Left lobe of liver (tissue), 2 donors: Measurements from ENCODE around the gene PROCA1. TPM values are rescaled to one million over a fixed set of nuclear protein-coding genes. Genes with fewer than 3 reads are reported as not detected.
"Not testable (repeated sequence)": the region's sequence is repeated elsewhere in the genome, so short reads cannot be mapped to it uniquely, and the experiment has no call there.

Source experiments
- ATAC-seq: fragments of 200-7000 bp; cut with Tn5 transposase; one replicate; pipeline ENCODE4 v1.9.1; 2020; ENCODE audit warnings: mild to moderate bottlenecking, moderate library complexity
- DNase-seq: peaks from one replicate; pipeline ENCODE4 v3.0.0-alpha.2; 2020; ENCODE audit warnings: low spot score
- total RNA-seq: library from RNA; stranded (reverse); gene quantifications from one replicate; pipeline ENCODE4 v1.2.1, GENCODE V29; 2021
- donor health status: DM: no; HTN: no; CAD: no; lungs with moderate emphysema.
- donor health status: DM: no; HTN: yes; CAD: no.

PROCA1 gene
- total RNA-seq, 1 donor from 2014 or later: 0.73 TPM

DNA sequence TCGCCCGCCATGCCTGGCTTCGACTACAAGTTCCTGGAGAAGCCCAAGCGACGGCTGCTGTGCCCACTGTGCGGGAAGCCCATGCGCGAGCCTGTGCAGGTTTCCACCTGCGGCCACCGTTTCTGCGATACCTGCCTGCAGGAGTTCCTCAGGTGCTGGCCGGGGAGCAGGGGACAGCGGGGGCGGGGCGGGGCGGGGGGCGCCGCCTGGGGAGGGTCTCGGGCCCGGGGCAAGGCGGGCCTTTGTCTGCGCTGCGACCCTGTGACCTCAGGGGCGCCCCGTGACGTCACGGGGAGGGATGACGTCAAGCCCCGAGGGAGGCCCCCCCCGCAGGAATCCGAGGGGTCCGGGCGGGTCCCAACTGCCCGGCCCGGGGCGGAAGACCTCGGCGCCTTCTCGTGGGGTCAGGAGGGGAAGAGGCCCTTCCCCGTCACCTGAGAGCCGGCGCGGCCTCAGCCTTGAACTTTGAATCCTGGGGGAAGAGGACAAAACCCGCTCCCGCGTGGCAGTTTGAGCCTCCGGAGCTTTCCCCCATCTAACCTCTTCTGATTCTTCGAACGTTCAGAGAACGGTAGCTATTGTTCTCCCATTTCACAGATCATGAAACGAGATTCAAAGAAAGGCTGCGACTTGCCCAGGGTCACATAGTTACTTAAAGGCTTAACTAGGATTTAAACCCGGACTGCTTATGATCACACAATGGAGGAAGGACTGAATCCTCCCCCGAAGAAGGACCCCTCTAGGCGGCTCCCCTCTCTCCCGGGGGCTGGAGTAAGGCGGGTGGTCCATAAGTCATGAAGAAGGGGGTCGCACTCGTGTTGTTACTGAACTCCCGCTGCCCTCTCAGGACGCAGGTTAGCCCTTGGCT, 32.6 kb upstream of the PROCA1 start:
- ATAC-seq: peak; percentile 29
- peak; percentile 77 for DNase-seq

GRCh38 chr17:28743243-28744103, 31.8 kb upstream of the PROCA1 start, which contains the start of gene TRAF4:
Gene TRAF4, plus strand, starts transcription at chr17:28744011. Its CDS starts 102 bp downstream, at chr17:28744113.
- DNase-seq: peak; percentile 79
- ATAC-seq: peak; percentile 76

DNA sequence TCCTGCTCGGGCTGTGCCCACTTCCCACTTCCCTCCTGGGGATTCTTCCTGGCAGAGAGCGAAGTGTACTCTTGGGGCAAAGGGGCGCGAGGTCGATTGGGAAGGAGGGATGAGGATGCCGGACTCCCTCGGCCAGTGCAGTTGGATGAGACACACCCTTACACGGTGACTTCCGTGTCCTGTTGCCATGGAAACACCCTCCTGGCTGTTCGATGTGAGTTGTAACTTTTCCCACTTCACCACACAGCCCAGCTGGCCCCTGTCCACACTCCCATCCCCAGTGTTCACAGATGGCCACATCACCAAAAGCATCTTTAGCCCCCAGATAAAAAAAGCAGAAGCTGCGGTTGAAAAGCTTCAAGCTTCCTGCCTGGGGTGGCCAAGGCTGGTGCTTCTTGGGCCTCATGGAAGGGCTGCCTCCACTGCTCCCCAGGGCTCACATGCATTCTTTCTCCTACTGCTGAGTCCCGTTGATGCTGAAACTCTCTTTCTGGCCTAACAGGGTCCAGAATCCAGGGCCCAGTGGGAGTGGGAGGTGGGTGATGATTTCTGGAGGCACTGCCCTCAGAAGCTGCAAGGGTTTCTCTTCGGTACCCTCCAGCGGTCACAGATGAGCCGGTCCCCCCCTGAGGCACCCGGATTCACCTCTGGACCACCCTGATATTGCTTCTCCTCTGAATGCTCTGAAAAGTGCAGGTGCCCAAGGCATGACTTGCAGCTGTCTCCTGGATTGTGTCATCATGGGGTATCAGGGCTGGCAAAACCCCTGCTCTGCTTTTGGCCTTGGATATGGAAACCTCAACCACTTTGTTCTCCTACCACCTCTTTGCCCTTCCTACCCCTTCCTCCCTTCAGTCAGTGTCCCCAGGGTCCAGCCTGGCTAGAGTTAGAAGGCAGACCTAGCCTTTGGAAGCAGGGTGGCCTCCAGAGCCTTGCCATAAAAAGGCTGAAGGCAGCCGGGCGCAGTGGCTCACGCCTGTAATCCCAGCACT, 30.0 kb upstream of the PROCA1 start:
- no peak for ATAC-seq
- DNase-seq: no peak

DNA sequence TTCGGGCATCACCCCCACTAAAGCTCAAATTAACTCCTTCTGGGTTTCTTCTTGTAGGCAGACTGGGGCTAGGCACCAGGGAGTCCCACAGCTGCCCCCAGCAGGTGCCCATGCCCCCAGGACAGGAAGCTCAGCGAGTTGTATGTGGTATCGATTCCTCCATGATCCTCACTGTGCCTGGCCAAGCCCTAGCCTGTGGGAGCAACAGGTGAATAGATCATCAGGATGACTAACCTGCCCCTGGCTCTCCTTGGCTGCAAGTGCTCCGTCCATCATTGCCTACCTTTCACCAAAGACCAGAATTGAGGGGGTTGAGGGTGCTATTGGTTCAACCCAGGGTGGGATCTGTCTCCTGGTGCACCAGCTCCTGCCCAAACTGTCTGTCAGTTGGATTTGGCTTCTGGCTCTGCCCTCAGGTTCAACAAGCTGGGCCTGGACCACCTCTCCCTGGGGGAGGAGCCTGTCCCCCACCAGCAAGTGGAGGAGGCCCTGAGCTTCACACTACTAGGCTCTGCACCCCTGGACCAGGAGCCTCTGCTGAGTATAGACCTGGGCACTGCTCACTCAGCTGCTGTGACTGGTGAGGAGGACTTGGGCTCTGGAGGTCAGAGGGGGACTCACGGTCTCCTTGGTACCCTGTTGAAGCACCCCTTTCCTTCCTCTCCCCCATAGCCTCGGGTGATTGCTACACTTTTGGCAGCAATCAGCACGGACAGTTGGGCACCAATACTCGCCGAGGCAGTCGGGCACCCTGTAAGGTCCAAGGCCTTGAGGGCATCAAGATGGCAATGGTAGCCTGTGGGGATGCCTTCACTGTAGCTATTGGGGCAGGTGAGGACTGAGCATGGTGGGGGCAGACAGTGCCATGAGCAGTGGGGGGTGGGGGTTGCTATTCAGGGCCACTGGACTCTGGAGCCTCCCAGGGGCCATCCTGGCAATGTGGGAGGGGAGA, 29.0 kb upstream of the PROCA1 start:
- ATAC-seq (no peak), DNase-seq (no peak)

GRCh38 chr17:28738680-28739384, 27.1 kb upstream of the PROCA1 start:
- DNase-seq (no peak), ATAC-seq (no peak)

DNA sequence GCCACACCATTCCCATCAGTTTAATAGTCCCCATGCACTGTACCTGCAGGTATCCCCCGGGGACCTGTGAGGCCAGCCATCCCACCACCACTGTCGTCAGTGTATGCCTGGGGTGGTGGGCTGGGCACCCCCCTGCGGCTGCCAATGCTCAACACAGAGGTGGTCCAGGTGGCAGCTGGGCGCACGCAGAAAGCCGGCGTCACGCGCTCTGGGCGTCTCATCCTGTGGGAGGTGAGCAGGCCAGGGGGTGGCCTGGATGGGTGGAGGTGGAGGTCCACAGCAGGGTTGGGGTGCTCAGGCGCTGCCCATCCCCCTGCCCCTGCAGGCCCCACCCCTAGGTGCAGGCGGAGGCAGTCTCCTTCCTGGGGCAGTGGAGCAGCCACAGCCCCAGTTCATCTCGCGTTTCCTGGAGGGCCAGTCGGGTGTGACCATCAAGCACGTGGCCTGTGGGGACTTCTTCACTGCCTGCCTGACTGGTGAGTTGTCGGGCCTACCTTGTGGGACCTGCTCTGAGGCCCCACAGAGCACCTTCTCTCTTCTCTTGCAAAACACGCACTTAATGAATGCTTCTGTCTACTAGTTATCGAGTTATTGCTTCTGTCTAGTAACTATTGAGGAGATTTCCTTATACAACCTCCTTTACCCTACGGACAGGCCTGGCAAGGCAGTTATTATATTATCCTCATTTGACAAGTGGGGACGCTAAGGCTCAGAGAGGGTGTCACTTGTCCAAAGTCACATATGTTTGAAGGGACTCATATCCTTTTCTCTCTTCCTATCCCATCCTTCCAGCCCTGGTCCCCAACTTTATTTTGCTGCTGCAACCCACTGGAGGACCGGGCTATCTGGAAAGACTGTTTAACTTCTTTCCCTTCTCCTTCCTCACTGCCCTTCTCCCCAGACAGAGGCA, 26.3 kb upstream of the PROCA1 start:
- DNase-seq (no peak), ATAC-seq (no peak)

GRCh38 chr17:28737316-28737715, 25.6 kb upstream of the PROCA1 start:
- no peak for ATAC-seq
- no peak for DNase-seq

GRCh38 chr17:28735913-28736769, 24.5 kb upstream of the PROCA1 start:
- not testable (repeated sequence) for ATAC-seq, DNase-seq

DNA sequence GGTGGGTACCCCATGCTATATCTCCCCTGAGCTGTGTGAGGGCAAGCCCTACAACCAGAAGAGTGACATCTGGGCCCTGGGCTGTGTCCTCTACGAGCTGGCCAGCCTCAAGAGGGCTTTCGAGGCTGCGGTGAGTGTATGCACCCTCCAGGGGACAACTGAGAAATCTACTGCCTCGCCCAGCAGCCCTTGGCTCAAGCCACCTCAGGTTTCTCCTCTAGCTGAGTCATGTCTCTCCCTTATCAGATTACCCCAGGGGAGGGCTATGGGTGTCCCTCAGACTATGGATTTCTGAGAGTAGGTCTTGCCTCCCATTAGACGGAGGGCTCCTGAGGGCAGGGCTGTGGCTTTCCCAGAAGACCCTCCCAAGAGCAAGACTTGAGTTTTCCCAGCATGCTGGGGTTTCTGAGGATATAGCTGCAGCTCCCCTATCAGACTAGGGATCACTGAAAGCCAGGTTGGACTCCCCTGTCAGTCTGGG, 23.6 kb upstream of the PROCA1 start:
- DNase-seq (no peak), ATAC-seq (no peak)

GRCh38 chr17:28734712-28735241, 23.1 kb upstream of the PROCA1 start:
- no peak for ATAC-seq
- no peak for DNase-seq

- DNase-seq (no peak), ATAC-seq (no peak)
Measured at GRCh38 chr17:28733346-28733745, 21.7 kb upstream of the PROCA1 start.

GRCh38 chr17:28729950-28730330, 18.3 kb upstream of the PROCA1 start:
- DNase-seq: no peak

GRCh38 chr17:28728364-28729200, 16.9 kb upstream of the PROCA1 start, which contains the start of gene NEK8:
Gene NEK8, plus strand, starts transcription at chr17:28728788. Its CDS starts 26 bp downstream, at chr17:28728814.
- ATAC-seq: peak; percentile 70

More at GRCh38 chr17:28729950-28730330, 18.3 kb upstream of the PROCA1 start:
- ATAC-seq: no peak

DNA sequence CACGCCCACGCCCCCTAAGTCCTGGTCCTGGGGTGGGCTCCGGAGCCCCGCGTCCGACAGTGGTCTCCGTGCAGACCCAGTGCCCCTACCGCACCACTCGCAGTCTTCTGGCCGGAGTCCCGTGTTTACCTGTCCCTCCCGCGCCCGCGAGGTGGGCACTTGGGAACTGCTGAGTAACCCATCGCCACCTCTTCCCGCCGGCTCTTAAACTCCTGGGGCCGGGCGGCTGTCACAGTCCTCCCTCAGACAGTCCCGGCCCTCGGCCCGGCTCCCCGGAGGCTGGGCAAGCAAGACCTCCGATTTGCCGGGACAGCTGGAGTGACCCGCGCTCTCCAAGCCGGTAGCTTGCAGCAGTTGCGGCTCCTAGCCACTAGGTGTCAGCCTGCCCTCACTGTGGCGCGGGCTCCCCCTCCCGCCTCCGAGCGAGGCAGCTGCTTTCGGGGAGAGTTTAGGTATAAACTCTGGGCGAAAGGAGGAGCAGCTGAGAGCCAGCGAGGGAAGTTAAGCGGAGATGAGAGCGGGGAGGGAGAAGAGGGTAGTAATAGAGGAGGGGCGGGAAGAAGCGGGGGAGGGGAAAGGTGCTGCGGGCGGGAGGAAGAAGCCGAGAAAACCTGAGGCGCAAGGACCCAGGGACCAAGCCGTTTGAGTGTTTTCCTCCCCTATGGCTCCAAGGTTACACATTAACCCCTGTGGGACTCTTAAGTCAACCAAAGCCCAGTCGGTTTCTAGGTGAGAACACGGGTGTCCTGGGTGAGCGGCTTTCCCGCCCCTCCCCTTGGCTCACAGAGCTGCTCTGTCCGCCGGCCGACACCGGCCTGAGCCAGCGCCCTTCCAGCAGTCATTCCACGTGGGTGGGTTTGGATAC, 15.2 kb upstream of the PROCA1 start:
- ATAC-seq: peak; percentile 79

More at GRCh38 chr17:28728364-28729200, 16.9 kb upstream of the PROCA1 start, which contains the start of gene NEK8:
- peak; percentile 95 for DNase-seq

More for the DNA sequence above, 15.2 kb upstream of the PROCA1 start:
- peak; percentile 93 for DNase-seq
